Measurements from ENCODE around the gene PLXNA3.
A peak's percentile ranks its signal among the peaks of the same experiment; 100 is the strongest.

PLXNA3 gene

GRCh38 chrX:154506483-154507332 is 48.6 kb downstream of the PLXNA3 start:
- DNase-seq, result no peak

GRCh38 chrX:154507673-154508383 is 49.7 kb downstream of the PLXNA3 start:
- no peak for DNase-seq

- DNase-seq, result no peak
Measured at GRCh38 chrX:154508384-154508745, 50.3 kb downstream of the PLXNA3 start.

GRCh38 chrX:154509455-154509854 is 51.4 kb downstream of the PLXNA3 start:
- no peak for DNase-seq

- DNase-seq, result no peak
Measured at GRCh38 chrX:154511761-154512160, 53.7 kb downstream of the PLXNA3 start.

- no peak for DNase-seq
Measured at GRCh38 chrX:154512879-154513553, 54.9 kb downstream of the PLXNA3 start.

GRCh38 chrX:154513716-154514115 is 55.6 kb downstream of the PLXNA3 start:
- DNase-seq, result no peak

- no peak for DNase-seq
Measured at GRCh38 chrX:154515090-154515965, 57.2 kb downstream of the PLXNA3 start.

- peak; percentile 91 for DNase-seq
Measured at GRCh38 chrX:154515966-154516655, 58.0 kb downstream of the PLXNA3 start, which contains the start of gene FAM3A. Gene FAM3A, minus strand, starts transcription at chrX:154516232. Its CDS starts 460 bp downstream, at chrX:154515772.

- DNase-seq, result no peak
Measured at GRCh38 chrX:154516656-154517100, 58.6 kb downstream of the PLXNA3 start.

GRCh38 chrX:154517101-154517781 is 59.2 kb downstream of the PLXNA3 start:
- no peak for DNase-seq

GRCh38 chrX:154519389-154519788 is 61.3 kb downstream of the PLXNA3 start:
- DNase-seq, result no peak

- DNase-seq, result no peak
Measured at GRCh38 chrX:154525606-154526490, 67.8 kb downstream of the PLXNA3 start.

- DNase-seq, result peak; percentile 77
Measured at GRCh38 chrX:154526901-154527675, 69.0 kb downstream of the PLXNA3 start.
